Activated CD8-positive, alpha-beta T cell treated with anti-CD3 and anti-CD28 coated beads, Interleukin-2, amount 10 ng/mL, durations not matched to agents 7 days and 5 days (primary cell): ENCODE data around the gene ZAP70. TPM values are rescaled to one million over a fixed set of nuclear protein-coding genes. Genes with fewer than 3 reads are reported as not detected.

Experiments used
- ATAC-seq: fragments of 150-1000 bp; cut with Tn5 transposase; one replicate; pipeline ENCODE4 v1.10.0; 2021; ENCODE audit warnings: moderate library complexity
- CTCF ChIA-PET: fragments of 350-600 bp; sonication (Branson Sonifier 250); formaldehyde crosslinking; loops from one replicate; lab custom pipeline; 2021; ENCODE audit warnings: antibody characterized with exemption; lab: Charles Lee
- POLR2A ChIA-PET: fragments of 350-600 bp; sonication (Branson Sonifier 250); formaldehyde crosslinking; loops from one replicate; lab custom pipeline; 2021; ENCODE audit warnings: antibody characterized with exemption; lab: Charles Lee
- DNase-seq: peaks from one replicate; pipeline ENCODE4 v3.0.0-alpha.2; 2020
- H3K27ac Mint-ChIP-seq: one replicate; pipeline ENCODE4 v1.8.0; 2021; ENCODE audit warnings: mild to moderate bottlenecking, mixed read lengths
- H3K27me3 Mint-ChIP-seq: one replicate; pipeline ENCODE4 v1.8.0; 2021; ENCODE audit warnings: low read depth, mixed read lengths
- H3K36me3 Mint-ChIP-seq: one replicate; pipeline ENCODE4 v1.8.0; 2021; ENCODE audit warnings: low read depth, mixed read lengths
- H3K4me1 Mint-ChIP-seq: one replicate; pipeline ENCODE4 v1.8.0; 2021; ENCODE audit warnings: low read depth, mixed read lengths
- H3K4me3 Mint-ChIP-seq: one replicate; pipeline ENCODE4 v1.8.0; 2021; ENCODE audit warnings: mild to moderate bottlenecking, mixed read lengths
- H3K9me3 Mint-ChIP-seq: one replicate; pipeline ENCODE4 v1.8.0; 2022; ENCODE audit warnings: mixed read lengths; ENCODE audit not compliant: insufficient read depth
- total RNA-seq, 2 experiments: library from RNA; stranded (reverse); gene quantifications; one replicate each; pipeline ENCODE4 v1.2.3, GENCODE V29; 2021

The ZAP70 gene
- total RNA-seq, 2 experiments from 2014 or later, result 268 to 297 TPM

DNA sequence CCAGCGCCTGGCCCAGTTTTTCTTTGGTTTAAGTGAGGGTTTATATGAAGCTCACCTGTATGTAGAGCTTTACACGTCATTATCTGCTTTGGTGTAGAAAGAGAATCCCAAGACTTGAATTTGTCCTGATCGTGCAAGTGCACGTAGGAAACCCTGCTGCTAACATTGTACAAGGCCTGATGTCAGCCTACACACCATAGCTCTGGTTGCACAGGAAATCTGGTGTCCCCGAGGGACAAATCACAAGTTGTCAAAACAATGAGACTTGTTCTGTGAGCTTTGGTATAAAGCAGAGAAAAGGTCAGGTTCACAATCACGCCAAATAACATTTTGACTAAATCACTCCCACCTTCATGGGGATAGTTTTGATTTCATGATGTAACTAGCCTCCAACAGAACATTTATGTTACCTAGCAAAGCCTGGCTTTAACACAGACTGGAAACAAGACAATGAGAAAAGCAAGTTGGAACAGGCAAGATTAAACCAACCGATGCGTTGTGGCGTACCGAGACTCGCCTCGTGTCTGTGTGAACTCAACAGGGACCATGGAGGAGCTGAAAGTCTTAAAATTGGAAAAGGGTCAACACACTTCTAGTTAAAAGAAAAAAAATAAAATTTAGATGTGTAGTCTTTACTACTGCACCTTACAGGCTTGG, 41.4 kb downstream of the ZAP70 start:
- ATAC-seq (no peak), DNase-seq (no peak)
- CTCF ChIA-PET, result interaction anchor here (1.2 to 1.3 kb wide), 2 partner anchors 12 to 55 kb away, joined by 3 to 5 read pairs; no protein-coding TSS in a partner anchor
- H3K27ac Mint-ChIP-seq, result no peak overlapping the region
- no peaks in the 10 kb centered on the region for H3K27me3 Mint-ChIP-seq
- H3K4me3 Mint-ChIP-seq, result no peak overlapping the region
- peaks cover 32% of the 10 kb centered on the region for H3K36me3 Mint-ChIP-seq
- peaks cover 18% of the 10 kb centered on the region for H3K4me1 Mint-ChIP-seq
- POLR2A ChIA-PET, result interaction anchor here (1.4 kb wide), 1 partner anchor 13 kb away, joined by 4 read pairs; no protein-coding TSS in a partner anchor
- no peaks in the 10 kb centered on the region for H3K9me3 Mint-ChIP-seq

DNA sequence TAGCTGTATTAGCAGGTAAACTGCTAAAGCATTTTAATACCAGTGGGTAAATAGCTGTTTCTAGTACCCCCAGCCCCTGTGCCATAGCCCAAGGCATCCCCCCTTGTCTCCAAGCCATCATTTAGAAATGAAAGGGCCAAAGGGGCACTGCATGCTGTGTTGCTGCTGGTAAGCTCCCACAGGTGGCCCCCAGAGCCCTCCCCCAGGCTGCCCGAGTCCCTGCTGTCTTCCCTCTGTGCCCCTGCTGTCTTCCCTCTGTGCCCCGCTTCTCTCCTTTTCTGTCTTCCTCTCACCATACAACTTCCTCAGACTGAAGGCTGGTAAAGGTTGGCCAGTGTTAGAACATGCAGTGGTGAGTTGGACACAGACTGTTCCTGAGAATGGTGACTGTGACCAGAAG, 42.1 kb downstream of the ZAP70 start:
- Mint-ChIP-seq H3K4me1 (peaks cover 23% of the 10 kb centered on the region), H3K9me3 (no peaks in the 10 kb centered on the region), H3K27me3 (no peaks in the 10 kb centered on the region), H3K4me3 (no peak overlapping the region), H3K27ac (no peak overlapping the region), H3K36me3 (peaks cover 38% of the 10 kb centered on the region)
- CTCF ChIA-PET, result interaction anchor here (1.2 to 1.3 kb wide), 2 partner anchors 13 to 55 kb away, joined by 3 to 5 read pairs; no protein-coding TSS in a partner anchor
- DNase-seq (no peak), ATAC-seq (no peak)
- POLR2A ChIA-PET, result interaction anchor here (1.4 kb wide), 1 partner anchor 14 kb away, joined by 4 read pairs; no protein-coding TSS in a partner anchor

DNA sequence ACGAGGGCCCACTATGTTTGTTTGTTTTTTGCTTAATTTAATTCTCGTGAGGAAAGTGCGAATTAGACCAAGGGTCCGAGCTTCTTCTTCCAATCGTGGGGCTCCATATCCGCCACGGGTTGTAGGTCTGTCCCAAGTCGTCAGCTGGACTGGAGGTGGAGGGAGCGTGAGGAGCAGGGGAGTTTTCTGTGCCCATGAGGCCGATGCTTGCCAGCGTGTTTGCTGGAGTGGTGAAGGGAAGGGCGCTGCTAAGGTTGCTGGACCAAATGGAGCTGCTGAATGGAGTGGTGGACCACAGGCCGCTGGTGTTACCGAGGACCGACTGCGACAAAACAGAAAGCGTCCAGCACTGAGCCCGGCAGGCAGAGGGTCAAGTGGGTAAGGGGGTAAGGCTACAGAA, 43.7 kb downstream of the ZAP70 start:
- no peak for ATAC-seq
- H3K27ac Mint-ChIP-seq, result no peak overlapping the region
- POLR2A ChIA-PET, result no interaction called here
- CTCF ChIA-PET, result interaction anchor here (1.5 kb wide), 1 partner anchor 812 kb away, joined by 3 read pairs; no protein-coding TSS in a partner anchor
- peaks cover 51% of the 10 kb centered on the region for H3K36me3 Mint-ChIP-seq
- H3K27me3 Mint-ChIP-seq, result no peaks in the 10 kb centered on the region
- peaks cover 37% of the 10 kb centered on the region for H3K4me1 Mint-ChIP-seq
- H3K4me3 Mint-ChIP-seq, result no peak overlapping the region
- no peaks in the 10 kb centered on the region for H3K9me3 Mint-ChIP-seq
- no peak for DNase-seq

DNA sequence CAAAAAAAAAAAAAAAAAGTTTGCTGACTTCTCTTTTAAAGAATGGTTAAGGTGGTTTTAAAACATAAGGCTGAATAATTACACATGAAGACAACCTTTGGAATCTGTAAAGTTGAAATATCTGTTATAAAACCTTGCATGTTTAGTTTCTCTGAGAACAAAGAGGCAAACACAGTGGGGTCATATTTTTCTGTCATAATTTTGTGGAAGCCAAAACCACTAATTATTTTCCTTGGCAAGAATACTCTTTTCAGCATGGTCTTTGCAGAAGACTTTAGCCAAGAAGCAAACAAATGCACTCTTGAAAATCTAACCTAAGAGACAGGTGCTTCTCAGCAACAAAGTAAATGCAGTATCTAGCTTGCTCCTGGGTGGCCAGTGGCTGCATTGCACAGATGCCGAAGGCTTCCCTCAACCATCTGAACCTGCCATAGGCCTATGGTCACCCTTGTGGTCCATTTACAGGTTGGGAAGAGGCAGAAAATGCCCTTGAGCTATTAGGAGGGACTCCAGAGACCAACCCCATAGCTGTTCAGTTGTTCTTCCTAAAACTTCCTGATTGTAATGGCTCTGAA, 44.8 kb downstream of the ZAP70 start:
- Mint-ChIP-seq H3K4me1 (peaks cover 42% of the 10 kb centered on the region), H3K36me3 (peaks cover 53% of the 10 kb centered on the region), H3K4me3 (no peak overlapping the region), H3K27ac (peak overlapping the region; percentile 25), H3K9me3 (no peaks in the 10 kb centered on the region), H3K27me3 (no peaks in the 10 kb centered on the region)
- CTCF ChIA-PET, result interaction anchor here (1.5 to 2.9 kb wide), 2 partner anchors 49 to 810 kb away, joined by 3 to 12 read pairs; no protein-coding TSS in a partner anchor
- POLR2A ChIA-PET, result interaction anchor here (0.6 kb wide), 1 partner anchor 16 kb away, joined by 3 read pairs; no protein-coding TSS in a partner anchor
- DNase-seq (no peak), ATAC-seq (no peak)

DNA sequence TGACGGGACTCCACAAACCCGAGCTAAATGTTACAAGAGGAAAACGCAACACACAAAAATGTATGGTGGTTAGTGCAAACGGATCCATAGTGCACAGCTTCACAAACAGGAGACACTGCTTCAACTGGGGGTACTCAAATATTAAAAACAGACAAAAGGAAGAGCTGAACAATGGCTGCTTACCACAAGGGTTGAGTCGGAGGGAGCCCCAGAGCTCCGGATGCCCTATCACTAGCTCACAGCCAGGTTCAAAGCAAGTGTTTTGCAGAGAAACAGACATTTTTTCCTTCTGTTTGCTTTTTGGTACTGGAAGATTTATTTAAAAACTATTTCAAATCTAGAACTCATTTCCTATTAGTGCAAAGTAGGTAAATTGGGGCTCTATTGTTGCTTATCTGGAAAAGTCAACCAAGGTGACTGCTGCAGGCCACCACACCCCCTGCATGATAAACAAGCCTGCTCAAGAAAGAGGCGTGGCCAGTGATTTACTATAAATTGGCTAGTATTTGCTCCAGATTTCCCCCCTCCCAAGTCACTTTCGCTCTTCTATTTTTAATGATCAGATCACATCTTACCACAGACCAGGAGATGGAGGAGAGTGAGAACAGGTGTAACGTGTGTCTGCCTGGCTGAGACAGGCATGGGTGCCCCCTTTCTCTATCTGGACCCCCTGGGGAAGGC, 46.5 kb downstream of the ZAP70 start:
- no peak for ATAC-seq

DNA sequence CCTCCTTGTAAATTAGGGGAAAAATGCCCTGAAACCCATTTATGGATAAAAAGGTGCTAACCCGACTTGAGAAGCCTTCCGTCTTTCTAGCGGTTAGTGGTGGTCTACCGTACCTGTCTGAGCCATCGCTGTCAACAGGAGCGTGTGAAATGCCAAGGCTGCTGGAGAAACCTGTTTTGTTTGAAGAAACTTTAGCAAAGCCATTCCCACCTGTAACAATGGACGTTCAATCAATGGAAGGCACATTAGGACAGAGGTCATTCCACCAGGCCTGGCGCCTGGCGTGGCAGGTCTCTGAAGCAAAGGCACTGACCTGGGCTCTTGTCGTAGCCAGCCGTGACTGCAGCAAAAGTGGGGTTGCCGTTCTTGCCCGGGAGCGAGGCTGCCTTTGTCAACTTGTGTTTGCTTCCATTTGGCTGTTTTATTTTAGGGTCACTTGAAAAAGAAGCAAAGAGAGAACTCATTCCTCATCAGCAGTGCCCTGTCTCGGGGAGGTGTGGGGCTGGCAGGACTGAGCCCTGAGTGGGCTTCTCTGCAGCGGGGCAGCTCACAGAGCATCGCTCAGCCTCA, 47.2 kb downstream of the ZAP70 start:
- H3K36me3 Mint-ChIP-seq, result peaks cover 56% of the 10 kb centered on the region
- POLR2A ChIA-PET, result no interaction called here
- H3K4me3 Mint-ChIP-seq, result peak overlapping the region; percentile 56
- peak overlapping the region; percentile 84 for H3K27ac Mint-ChIP-seq
- DNase-seq, result no peak
- CTCF ChIA-PET, result no interaction called here
- H3K9me3 Mint-ChIP-seq, result no peaks in the 10 kb centered on the region
- peaks cover 43% of the 10 kb centered on the region for H3K4me1 Mint-ChIP-seq
- peak; percentile 31 for ATAC-seq
- no peaks in the 10 kb centered on the region for H3K27me3 Mint-ChIP-seq

More for the DNA sequence above, 46.5 kb downstream of the ZAP70 start:
- Mint-ChIP-seq H3K4me3 (peak overlapping the region; percentile 38), H3K27me3 (no peaks in the 10 kb centered on the region), H3K9me3 (no peaks in the 10 kb centered on the region), H3K36me3 (peaks cover 54% of the 10 kb centered on the region), H3K4me1 (peaks cover 43% of the 10 kb centered on the region), H3K27ac (peak overlapping the region; percentile 84)
- ChIA-PET POLR2A (no interaction called here), CTCF (interaction anchor here (1.0 to 2.9 kb wide), 5 partner anchors 9 to 51 kb away, joined by 3 to 12 read pairs (median 5); no protein-coding TSS in a partner anchor)
- no peak for DNase-seq

DNA sequence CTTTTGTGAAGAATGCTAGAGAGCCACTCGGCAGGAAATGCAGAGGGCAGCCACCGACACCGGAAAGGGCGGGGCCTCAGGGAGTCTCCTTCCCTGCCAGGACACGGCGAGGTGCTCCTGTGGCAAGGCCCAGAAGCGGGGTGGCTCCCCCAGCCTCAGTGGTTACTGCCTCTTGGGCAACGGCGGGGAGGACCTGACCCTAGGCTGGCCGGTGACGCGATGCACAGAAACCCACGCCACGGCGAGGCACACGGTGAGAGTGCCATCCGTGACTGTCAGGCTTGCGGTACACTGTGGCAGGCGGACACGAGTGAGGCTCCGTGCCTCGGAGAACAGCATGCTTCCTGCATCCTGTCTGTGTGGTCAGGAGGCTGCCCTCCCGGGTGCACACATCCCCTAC, 47.8 kb downstream of the ZAP70 start:
- POLR2A ChIA-PET, result interaction anchor here (1.2 kb wide), 1 partner anchor 115 kb away, joined by 4 read pairs; the partner anchor contains the start of gene COX5B
- peak overlapping the region; percentile 56 for H3K4me3 Mint-ChIP-seq

DNA sequence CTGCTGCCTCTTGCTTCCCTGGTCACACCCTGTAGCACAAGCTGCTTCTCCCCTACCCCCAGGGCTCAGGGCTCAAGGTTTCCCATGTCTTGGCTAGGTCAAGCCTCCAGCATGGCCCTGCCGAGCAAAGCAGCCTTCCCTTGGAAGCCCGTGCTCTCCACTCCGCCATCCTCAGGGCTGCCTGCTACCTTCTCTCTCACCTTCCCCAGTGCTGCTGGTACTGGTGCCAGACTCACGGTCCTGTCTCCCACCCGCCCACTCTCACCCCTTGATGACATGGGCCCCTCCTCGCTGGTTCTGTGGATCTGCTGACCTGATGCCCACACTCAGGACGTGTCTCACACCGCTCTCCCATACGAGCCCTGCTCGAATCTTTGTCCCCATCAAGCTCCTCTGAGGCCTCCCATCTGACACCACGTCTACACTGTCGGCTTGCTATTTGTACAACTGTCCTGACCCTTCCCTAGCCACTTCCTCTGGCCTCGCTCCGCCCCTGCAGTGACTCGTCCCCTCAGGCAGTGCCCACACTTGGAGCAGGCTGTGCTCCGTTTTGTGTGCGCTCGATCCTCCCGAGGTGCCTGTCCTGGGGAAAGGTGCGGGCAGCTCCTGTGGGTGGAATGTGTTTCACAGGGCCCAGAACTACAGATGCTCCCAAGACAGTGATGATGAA, 49.9 kb downstream of the ZAP70 start:
- Mint-ChIP-seq H3K4me3 (no peak overlapping the region), H3K9me3 (no peaks in the 10 kb centered on the region), H3K27ac (peak overlapping the region; percentile 56), H3K4me1 (peaks cover 40% of the 10 kb centered on the region), H3K27me3 (no peaks in the 10 kb centered on the region), H3K36me3 (peaks cover 47% of the 10 kb centered on the region)
- ChIA-PET CTCF (interaction anchor here (0.7 to 2.0 kb wide), 4 partner anchors 11 to 64 kb away, joined by 3 to 6 read pairs (median 4); no protein-coding TSS in a partner anchor), POLR2A (interaction anchor here (0.7 kb wide), 2 partner anchors 11 to 1128 kb away, joined by 3 read pairs; no protein-coding TSS in a partner anchor)
- ATAC-seq (no peak), DNase-seq (no peak)

More for the DNA sequence above, 47.8 kb downstream of the ZAP70 start:
- CTCF ChIA-PET, result no interaction called here
- Mint-ChIP-seq H3K4me1 (peaks cover 43% of the 10 kb centered on the region), H3K27me3 (no peaks in the 10 kb centered on the region), H3K36me3 (peaks cover 54% of the 10 kb centered on the region), H3K27ac (peak overlapping the region; percentile 84), H3K9me3 (no peaks in the 10 kb centered on the region)
- DNase-seq, result peak; percentile 72
- peak; percentile 76 for ATAC-seq

DNA sequence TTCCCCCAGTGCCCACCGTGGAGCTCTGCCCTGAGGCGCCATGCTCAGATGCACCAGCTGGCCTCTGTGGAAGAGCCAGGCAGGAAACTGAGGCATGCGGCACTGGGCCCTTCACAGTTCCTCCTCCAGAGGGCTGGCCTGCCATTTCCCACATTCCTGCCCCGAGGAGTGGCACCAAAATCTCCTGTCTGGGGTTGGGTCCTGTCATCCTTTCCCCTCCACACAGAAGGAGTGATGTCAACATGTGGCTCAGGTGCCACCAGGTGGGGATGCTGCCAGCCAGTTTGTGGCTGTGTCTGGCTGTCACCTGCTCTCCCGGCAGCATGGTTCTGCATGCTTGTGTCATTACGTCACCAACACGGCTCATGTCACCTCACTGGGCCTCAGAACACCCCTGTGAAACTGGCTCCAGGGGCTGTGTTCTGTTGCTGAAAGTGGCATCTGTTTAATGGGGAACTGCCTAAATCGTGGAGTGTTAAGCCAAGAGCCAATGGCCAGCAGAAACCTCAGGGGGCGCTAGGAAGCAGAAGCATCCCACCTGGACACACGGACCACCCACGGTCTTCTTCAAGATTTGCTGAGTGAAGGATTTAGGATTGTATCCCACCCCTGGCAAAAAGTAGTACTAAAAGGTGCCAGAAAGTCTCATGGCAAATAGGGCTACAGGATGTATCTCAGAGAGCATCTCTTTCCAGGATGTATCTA, 51.3 kb downstream of the ZAP70 start:
- POLR2A ChIA-PET, result no interaction called here
- H3K4me3 Mint-ChIP-seq, result no peak overlapping the region
- ATAC-seq, result no peak

DNA sequence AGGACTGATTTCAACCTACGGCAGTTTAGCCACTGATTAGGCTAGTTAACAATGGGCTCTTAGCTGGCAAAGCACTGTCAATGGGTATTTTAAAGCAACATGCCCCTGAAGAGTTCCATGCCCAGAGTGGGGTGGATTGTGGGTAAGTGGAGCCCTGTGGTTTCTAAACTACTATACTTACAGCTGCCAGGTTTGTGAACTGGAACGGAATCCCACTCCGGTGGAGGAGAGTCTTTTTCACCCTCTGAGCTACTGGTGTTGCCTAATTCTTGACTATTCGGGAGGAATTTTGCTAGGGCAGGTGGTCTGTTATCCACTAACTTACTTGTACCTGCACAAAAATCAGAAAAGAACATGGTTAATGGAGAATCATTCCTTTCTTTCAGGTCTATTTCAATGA, 52.6 kb downstream of the ZAP70 start:
- Mint-ChIP-seq H3K4me1 (peaks cover 19% of the 10 kb centered on the region), H3K36me3 (peaks cover 28% of the 10 kb centered on the region), H3K27me3 (no peaks in the 10 kb centered on the region), H3K4me3 (no peak overlapping the region), H3K9me3 (no peaks in the 10 kb centered on the region), H3K27ac (no peak overlapping the region)
- POLR2A ChIA-PET, result no interaction called here
- ATAC-seq (no peak), DNase-seq (no peak)
- CTCF ChIA-PET, result no interaction called here

More for the DNA sequence above, 51.3 kb downstream of the ZAP70 start:
- Mint-ChIP-seq H3K27ac (no peak overlapping the region), H3K27me3 (no peaks in the 10 kb centered on the region), H3K36me3 (peaks cover 38% of the 10 kb centered on the region), H3K9me3 (no peaks in the 10 kb centered on the region), H3K4me1 (peaks cover 28% of the 10 kb centered on the region)
- CTCF ChIA-PET, result interaction anchor here (0.8 to 0.9 kb wide), 2 partner anchors 50 to 174 kb away, joined by 3 read pairs; no protein-coding TSS in a partner anchor
- DNase-seq, result no peak
